MM.1S (cell line): ENCODE results near the gene IL24.

Experiments
- CTCF ChIP-seq: fragments of 300-600 bp; sonication (generic); IDR thresholded peaks from 2 replicates; pipeline ENCODE4 v1.5.1; 2016; ENCODE audit warnings: antibody characterized with exemption, low read length, mixed read lengths
- EZH2 ChIP-seq: fragments of 300-600 bp; sonication (generic); optimal IDR thresholded peaks from 2 replicates; pipeline ENCODE3; 2017; ENCODE audit warnings: low read depth, mild to moderate bottlenecking, antibody characterized with exemption, low read length, mixed read lengths
- EZH2phosphoT487 ChIP-seq: fragments of 300-600 bp; sonication (generic); IDR thresholded peaks from 2 replicates; pipeline ENCODE4 v1.6.1; 2018; ENCODE audit warnings: antibody characterized with exemption, low read length

DNA sequence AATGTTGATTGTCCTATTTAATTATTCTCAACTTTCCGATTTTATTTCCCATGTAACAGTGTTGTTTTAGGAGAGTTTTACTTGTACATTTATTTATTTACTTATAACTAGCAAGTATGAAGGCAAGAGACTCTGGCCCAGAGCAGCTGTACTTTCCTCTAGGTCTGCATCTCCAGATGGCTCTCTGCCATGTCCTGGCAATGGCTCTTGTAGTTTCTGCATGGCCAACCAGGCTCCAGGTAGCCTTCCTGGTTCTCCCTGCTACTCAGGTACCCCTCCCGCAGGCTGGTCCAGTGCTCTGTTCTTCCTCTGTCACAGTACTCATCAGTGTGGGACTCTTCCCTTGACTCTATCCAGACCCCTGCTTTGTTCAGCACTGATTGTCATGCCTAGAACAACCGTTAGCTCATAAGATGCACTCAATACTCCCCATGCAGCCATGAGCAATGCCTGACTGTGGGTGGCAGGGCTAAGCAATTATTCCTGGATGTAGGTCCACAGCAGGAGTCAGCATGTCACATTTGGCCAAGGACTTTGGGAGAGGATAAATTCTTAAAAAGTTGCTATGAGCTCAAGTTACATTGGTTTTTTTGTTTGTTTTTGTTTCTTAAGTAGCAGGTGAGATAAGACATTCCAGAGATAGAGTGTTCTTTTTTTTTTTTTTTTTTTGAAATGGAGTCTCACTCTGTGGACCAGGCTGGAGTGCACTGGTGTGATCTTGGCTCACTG, 42.7 kb upstream of the IL24 start:
- TF ChIP-seq CTCF: no peak
- TF ChIP-seq EZH2: no peak
- no peak for TF ChIP-seq EZH2phosphoT487
